Right atrium auricular region (tissue), 2 donors: ENCODE results near the gene CABYR. TPM values are rescaled to one million over a fixed set of nuclear protein-coding genes. Genes with fewer than 3 reads are reported as not detected.
A peak's percentile ranks its signal among the peaks of the same experiment; 100 is the strongest.

Experiments used
- DNase-seq: peaks from one replicate; pipeline ENCODE4 v3.0.0-alpha.2; 2019; ENCODE audit warnings: low spot score
- H3K27ac ChIP-seq, 2 donors: fragments of 200-600 bp; sonication (generic); 1 replicate in 1 of 2; 2 replicates in 1 of 2; pipeline ENCODE4 v1.5.1; 2016 to 2019
- H3K27me3 ChIP-seq, 2 donors: fragments of 200-600 bp; sonication (generic); one replicate each; pipeline versions ENCODE4 v1.5.1 to v1.6.0; 2017 to 2019
- H3K36me3 ChIP-seq: fragments of 200-600 bp; sonication (generic); one replicate; pipeline ENCODE4 v1.5.1; 2016
- H3K4me1 ChIP-seq, 2 donors: fragments of 200-600 bp; sonication (generic); one replicate each; pipeline versions ENCODE4 v1.5.1 to v1.6.0; 2017 to 2019
- H3K4me3 ChIP-seq, 2 donors: fragments of 200-600 bp; sonication (generic); 1 replicate in 1 of 2; 2 replicates in 1 of 2; pipeline ENCODE4 v1.5.1; 2017 to 2019; ENCODE audit warnings: mild to moderate bottlenecking in 1 of 2, moderate library complexity in 1 of 2
- H3K9me3 ChIP-seq, 2 donors: fragments of 200-600 bp; sonication (generic); one replicate each; pipeline ENCODE4 v1.5.1; 2019
- total RNA-seq, 2 donors: library from RNA; depleted of rRNA; stranded (reverse); fragments of >200 nt; gene quantifications; one replicate each; pipeline ENCODE4 v1.1.0, GENCODE V29; 2016
- TF ChIP-seq, protein P1 (sequence below), 2 donors: fragments of 200-600 bp; sonication (generic); IDR thresholded peaks; one replicate each; pipeline ENCODE4 v1.5.1; 2019; ENCODE audit warnings: antibody characterized with exemption in 2 of 2

The CABYR gene
- total RNA-seq, 2 donors from 2014 or later = 0.41 to 0.67 TPM

DNA sequence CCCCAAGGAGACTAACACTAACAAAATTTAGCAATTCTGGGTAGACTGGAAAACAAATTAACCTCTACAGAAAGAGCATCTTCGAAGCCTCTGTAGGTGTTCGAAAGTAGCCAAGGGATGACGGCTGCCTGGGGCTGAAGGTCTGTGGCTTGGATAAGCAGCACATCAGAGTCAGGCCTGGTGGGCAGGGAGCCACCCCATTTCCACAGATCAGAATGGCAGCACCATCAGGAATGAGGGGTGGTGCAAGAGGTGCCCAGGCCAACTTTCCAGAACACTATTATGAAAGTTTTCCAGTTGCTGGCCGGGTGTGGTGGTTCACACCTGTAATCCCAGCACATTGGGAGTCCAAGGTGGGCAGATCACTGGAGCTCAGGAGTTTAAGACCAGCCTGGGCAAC, 57.9 kb downstream of the CABYR start:
- Histone ChIP-seq H3K4me3 (no peak overlapping the region), H3K9me3 (no peaks in the 10 kb centered on the region), H3K27me3 (no peaks in the 10 kb centered on the region), H3K36me3 (peaks cover 8% of the 10 kb centered on the region), H3K4me1 (peaks cover 0 to 22% of the 10 kb centered on the region in 2 donors), H3K27ac (no peak overlapping the region)
- no peak for DNase-seq
- TF ChIP-seq, protein P1, sequence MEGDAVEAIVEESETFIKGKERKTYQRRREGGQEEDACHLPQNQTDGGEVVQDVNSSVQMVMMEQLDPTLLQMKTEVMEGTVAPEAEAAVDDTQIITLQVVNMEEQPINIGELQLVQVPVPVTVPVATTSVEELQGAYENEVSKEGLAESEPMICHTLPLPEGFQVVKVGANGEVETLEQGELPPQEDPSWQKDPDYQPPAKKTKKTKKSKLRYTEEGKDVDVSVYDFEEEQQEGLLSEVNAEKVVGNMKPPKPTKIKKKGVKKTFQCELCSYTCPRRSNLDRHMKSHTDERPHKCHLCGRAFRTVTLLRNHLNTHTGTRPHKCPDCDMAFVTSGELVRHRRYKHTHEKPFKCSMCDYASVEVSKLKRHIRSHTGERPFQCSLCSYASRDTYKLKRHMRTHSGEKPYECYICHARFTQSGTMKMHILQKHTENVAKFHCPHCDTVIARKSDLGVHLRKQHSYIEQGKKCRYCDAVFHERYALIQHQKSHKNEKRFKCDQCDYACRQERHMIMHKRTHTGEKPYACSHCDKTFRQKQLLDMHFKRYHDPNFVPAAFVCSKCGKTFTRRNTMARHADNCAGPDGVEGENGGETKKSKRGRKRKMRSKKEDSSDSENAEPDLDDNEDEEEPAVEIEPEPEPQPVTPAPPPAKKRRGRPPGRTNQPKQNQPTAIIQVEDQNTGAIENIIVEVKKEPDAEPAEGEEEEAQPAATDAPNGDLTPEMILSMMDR (IDR thresholded peaks at IDR 0.05) = no peak

DNA sequence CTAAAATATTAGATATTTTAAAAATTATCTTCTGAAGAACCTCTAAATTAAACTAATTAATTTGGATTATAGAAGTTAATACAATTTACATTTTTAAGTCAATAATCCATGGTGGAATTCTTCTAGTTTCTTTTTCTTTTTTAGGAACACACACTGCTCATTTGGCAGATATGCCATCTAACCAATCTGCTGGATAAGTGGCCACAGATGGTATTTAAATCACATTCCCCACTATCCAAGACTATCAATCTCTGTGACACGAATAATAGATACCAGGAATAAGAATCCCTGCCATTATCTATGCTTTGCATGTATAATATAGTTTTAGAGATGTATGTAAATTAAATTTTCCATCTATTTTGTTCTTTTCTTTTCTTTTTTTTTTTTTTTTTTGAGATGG, 58.5 kb downstream of the CABYR start:
- H3K27ac ChIP-seq = no peak overlapping the region
- H3K4me3 ChIP-seq = no peak overlapping the region
- H3K36me3 ChIP-seq = peaks cover 8% of the 10 kb centered on the region
- H3K9me3 ChIP-seq = no peaks in the 10 kb centered on the region
- H3K4me1 ChIP-seq = peaks cover 0 to 29% of the 10 kb centered on the region in 2 donors
- TF ChIP-seq, protein P1 (IDR thresholded peaks at IDR 0.05) = no peak
- H3K27me3 ChIP-seq = no peaks in the 10 kb centered on the region
- no peak for DNase-seq

DNA sequence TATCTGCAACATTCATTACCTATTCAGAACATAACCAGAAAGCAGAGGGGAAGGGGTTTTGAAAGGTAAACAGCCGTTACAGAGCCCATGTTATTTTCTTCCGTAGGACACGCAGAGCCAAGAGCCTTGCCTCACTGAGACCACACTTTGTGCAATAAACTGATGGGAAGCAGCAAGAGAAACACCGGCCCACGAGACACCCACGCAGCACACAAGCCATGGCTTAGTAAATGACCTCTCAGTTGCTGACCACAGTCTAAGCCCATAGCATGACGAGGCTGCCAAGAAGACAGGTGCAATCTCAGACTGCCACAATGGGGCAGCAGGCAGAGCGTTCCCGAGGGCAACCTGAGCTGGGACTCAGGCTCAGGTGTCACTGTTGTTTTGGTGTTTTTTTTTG, 59.6 kb downstream of the CABYR start:
- TF ChIP-seq, protein P1 (IDR thresholded peaks at IDR 0.05) = no peak
- no peaks in the 10 kb centered on the region for H3K27me3 ChIP-seq
- DNase-seq = no peak
- H3K9me3 ChIP-seq = no peaks in the 10 kb centered on the region
- peaks cover 8% of the 10 kb centered on the region for H3K36me3 ChIP-seq
- no peak overlapping the region for H3K4me3 ChIP-seq
- H3K27ac ChIP-seq = no peak overlapping the region
- H3K4me1 ChIP-seq = peaks cover 0 to 30% of the 10 kb centered on the region in 2 donors

DNA sequence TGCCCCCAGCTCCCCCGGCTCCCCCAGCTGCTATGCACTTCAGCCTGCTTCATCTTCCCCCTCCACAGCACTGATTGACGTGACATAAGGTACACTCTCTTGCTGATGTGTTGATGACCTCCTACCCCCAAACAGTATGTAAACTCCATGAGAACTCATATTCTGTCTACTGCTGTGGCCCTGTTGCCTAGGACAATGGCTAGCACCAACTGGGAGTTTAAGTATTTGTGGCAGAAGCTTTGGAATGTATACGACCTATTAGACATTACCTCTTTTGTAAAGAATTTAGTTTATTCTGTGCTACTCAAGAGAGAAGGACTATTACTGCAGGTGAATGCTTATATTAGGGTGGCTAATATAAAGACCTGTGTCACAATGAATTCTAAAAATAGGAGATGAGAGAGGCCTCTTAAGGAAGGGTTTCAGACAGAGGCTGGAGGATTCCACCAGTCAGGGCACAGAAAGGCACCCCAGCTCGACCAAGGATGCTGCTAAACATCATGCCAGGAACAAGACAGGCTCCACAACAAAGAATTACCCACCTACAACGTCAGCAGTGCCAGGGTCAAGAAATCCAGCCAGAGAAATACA, 60.6 kb downstream of the CABYR start:
- H3K4me1 ChIP-seq = peaks cover 0 to 30% of the 10 kb centered on the region in 2 donors
- no peaks in the 10 kb centered on the region for H3K9me3 ChIP-seq
- no peak for DNase-seq
- TF ChIP-seq, protein P1 (IDR thresholded peaks at IDR 0.05) = no peak
- peaks cover 8% of the 10 kb centered on the region for H3K36me3 ChIP-seq
- no peak overlapping the region for H3K4me3 ChIP-seq
- H3K27me3 ChIP-seq = no peaks in the 10 kb centered on the region
- H3K27ac ChIP-seq = no peak overlapping the region

DNA sequence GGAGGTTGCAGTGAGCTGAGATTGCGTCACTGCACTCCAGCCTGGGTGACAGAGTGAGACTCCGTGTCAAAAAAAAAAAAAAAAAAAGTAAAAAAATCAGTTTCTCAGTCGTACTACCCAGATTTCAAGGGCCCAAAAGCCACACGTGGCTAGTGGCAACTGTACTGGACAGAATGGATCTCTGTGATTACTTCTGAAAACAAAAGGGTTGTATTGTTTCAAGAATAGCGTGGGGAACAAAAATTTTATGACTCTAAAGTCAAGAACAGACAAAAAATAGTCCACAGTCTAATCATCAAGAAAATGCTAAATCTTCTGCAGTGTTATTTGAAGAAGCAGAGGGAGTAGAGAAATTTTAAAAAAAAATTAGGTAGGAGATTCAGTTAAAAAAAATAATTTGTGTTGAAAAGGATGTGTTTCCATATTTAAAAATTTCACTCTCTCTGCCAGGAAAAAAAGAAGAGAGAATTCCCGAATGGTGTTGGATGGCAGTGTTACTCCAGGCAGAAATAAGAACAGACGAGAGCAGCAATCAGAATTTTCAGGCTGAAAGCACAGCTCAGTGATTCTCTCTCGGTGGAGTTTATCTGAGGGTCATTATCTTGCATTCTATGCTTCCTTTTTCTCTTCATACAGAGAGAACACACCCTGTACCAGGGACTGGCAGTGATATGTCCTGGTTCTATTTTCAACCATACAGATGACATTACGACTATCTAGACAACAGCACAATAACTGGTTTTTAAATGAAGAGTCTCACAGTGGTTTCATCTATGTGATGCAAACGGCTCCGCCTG, 61.8 kb downstream of the CABYR start:
- no peak overlapping the region for H3K4me3 ChIP-seq
- H3K4me1 ChIP-seq = peaks cover 0 to 30% of the 10 kb centered on the region in 2 donors
- H3K27me3 ChIP-seq = no peaks in the 10 kb centered on the region
- H3K27ac ChIP-seq = peak overlapping the region; percentile 2 to 77
- DNase-seq = no peak
- TF ChIP-seq, protein P1 (IDR thresholded peaks at IDR 0.05) = no peak
- peaks cover under 1% of the 10 kb centered on the region for H3K36me3 ChIP-seq
- H3K9me3 ChIP-seq = no peaks in the 10 kb centered on the region
